ENCODE measurements around the gene MSI2.

The MSI2 gene

DNA sequence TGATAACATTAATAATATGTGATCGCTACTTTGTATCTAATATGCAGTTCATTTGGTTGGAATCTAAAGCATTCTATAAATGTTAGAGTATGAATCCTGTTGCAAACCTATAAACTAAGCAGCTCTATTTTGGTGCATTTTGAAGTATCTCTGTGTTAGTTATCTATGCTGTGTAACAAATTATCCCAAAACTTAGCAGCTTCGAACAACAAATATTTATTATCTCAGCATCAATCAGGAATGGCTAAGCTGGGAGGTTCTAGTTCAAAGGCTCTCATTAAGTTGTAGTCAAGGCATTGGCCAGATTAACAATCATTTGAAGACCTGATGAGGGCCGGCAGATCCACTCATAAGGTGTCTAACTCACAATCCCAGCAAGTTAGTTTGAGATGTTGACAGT, 10.1 kb upstream of the MSI2 start:
- DNase-seq (ENCODE audit: low read depth in 2 of 2) = no peak

- no peak for DNase-seq (ENCODE audit: low read depth in 2 of 2)
These were observed 9.1 kb upstream of the MSI2 start for GRCh38 chr17:57247261-57247660.

DNA sequence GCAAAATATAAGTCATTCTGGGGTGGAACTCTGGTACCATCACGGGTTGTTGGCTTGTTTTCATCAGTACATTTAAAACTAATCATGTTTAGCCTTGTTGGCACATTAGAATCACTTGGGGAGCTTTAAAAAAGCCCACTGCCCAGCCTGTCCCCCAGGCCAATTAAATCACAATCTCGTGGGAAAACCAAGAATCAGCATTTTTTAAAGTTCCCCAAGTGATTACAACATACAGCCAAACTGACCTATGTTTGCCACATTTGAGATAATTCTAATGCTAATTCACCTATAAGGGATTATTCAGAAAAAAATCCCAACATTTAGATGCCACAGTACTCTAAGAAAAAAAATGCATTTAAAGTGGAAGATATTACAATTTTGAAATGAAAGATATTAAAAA, 8.4 kb upstream of the MSI2 start:
- no peak for DNase-seq (ENCODE audit: low read depth in 2 of 2)

DNA sequence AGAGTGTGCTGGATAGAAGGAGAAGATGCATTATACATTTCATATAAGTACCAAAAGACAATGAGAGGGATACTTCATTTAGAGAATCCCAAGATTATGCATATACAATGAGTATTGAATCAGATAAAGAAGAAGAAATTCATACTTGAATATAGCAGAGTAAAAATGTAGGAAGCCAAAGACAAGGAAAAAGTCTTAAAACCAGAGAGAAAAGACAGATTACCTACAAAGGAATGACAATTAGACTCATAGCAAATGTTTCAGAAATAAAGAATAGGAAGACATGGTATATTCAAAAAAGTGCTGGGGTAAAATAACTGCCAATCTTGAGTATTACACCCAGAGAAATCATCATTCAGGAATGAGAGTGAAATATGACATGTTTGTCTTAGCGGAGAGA, 6.8 kb upstream of the MSI2 start:
- DNase-seq (ENCODE audit: low read depth in 2 of 2) = no peak

DNA sequence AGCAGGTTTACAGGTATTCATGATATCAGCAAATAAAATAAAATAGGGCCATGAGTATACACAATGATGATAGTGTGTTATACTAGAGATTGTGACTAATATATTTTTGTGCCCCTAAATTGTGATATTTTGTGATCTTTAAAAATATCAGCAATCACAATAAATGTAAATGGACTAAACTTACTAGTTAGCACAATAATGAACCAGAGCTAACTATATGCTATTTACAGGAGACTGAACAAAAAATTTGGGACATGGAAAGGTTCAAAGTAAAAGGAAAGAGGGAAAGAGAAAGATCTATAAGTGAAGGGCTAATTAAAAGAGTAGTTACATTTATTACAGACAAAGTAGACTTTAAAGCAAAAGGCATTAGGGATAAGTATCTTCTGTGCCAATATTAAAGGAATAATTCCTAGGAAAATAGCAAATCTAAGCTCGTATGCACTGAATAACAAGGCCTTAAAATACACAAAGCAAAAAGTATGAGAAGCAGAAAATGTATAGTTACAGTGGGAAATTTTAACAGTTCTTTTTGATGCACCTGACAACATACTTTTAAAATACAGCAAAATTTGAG, 5.0 kb upstream of the MSI2 start:
- DNase-seq (ENCODE audit: low read depth in 2 of 2) = no peak

DNA sequence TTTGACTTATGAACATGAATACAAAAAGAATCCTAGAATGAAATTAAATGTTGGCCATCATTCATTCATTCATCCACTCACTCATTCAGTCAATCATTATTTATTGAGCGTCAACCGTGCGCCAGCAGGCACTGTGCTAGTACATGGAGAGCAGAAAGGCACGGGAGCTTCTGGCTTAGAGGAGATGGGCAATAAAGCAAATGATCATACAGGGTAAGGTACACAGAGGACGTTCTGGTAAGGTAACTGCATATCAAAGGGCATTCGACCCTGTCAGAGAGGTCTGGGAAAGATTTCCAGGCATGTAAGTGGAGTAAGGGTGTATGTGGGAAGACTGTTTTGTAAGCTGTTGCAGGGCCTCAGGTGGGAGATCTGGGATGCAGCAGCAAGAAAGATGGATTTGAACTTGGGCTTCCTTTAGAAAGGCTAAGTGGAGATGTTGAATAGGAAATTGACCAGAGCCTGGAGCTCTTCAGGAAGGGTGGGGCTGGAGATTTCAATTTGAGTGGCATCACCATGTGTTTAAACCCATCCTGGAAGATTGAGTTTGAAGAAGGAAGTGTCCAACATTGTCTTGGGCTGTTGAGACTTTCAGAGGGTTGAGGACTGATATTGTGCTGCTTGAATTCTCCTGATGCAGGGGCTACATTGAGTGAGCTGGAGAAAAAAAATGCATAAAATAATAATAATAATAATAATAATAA, 2.8 kb upstream of the MSI2 start:
- no peak for DNase-seq (ENCODE audit: low read depth in 2 of 2)

GRCh38 chr17:57255182-57255775, 1.0 kb upstream of the MSI2 start:
- DNase-seq (ENCODE audit: low read depth in 2 of 2) = no peak

- DNase-seq (ENCODE audit: low read depth in 2 of 2) = no peak
These were observed 387 bp downstream of the MSI2 start for GRCh38 chr17:57256708-57257112.

DNA sequence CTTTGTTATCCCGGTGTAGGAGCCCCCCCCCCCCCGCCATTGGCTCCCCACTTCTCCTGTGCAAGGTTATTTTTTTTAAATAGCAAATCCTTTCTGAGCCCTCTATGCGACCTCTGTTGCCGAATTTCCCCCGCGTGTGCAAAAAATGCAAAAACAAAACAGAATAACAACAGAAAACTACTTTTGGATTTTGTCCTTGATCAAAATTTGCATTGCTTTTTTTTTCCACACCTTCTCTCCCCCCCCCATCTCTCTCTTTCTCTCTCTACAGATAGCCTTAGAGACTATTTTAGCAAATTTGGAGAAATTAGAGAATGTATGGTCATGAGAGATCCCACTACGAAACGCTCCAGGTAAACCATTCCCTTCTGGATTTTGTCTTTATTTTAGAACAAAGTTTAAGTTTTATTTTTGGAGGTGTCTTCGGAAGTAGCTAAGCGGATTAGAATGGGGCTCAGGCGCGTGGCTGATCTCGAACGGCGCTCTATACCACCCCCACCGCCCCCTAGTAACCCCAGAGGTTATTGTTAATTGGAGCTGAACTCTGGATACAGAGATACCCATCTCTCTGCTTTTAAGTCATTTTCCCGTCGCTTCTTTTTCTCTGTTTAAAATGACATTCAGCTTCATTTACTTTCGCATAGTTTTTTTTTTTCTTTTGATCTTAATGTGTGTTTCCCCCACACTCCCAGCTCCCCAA, 1.0 kb downstream of the MSI2 start:
- DNase-seq (ENCODE audit: low read depth in 2 of 2) = no peak

DNA sequence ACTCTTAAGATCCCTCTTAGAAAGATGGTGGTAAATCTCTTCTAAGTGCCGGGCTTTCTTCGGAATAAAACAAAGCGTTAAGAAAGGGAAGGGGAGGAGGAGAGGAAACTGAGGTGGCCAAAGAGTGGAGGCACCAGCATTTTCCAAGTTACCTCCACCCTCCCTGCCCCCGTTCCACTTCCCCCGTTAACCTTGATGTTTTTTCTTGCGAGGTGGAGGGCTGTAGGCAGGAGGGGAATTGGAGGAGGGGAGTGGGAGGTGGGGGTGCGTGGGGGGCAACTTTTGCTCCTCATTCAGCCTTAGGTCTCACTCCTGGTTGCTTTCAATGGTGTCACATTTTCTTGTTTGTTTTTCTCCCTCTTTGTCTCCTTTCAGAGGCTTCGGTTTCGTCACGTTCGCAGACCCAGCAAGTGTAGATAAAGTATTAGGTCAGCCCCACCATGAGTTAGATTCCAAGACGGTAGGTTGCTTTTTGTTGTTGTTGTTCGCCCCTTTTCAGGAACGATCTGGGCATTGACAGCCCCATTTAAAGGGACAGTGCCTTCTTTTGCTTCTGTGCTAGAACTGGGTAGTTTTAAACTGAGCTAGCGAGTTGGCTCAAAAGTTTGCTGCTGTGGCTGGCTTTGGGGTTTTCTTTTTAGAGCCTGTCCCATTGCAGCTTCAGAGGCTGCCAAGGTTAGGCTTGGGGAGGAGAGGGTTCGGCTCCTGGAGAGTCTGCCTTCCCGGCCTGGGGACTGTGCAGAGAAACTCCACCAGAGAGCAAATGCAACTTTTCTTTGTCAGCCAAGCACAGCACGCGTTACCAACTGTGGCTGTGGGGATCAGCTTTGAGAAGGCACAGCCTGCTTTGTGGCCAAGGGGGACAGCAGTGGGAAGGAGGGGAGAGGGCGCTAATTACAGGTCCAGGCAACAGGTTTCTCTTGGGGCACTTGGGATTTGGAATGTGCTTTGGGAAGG, 1.9 kb downstream of the MSI2 start:
- no peak for DNase-seq (ENCODE audit: low read depth in 2 of 2)

DNA sequence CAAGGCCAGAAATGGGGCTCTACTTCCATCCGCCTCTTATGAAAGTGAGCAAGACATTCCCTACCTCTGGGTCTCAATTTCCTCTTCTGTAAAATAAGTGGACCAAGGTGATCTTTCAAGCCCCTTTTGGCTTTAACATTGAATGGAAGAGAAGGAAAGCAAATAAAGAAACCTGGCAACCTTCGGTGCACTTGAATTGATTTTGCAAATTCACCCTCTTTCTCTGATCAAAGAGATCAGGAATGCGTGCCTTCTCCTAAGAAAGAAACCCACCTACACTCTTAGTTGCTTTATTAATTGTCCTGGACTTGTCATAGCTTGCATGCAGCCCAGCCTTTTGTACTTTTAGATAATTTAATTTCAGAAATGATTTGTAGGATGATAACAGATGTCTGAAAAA, 3.0 kb downstream of the MSI2 start:
- DNase-seq (ENCODE audit: low read depth in 2 of 2) = no peak

GRCh38 chr17:57259817-57260216, 3.5 kb downstream of the MSI2 start:
- no peak for DNase-seq (ENCODE audit: low read depth in 2 of 2)

- DNase-seq (ENCODE audit: low read depth in 2 of 2) = no peak
These were observed 4.2 kb downstream of the MSI2 start for GRCh38 chr17:57260325-57261083.

GRCh38 chr17:57261084-57261461, 4.8 kb downstream of the MSI2 start:
- DNase-seq (ENCODE audit: low read depth in 2 of 2) = no peak

- no peak for DNase-seq (ENCODE audit: low read depth in 2 of 2)
These were observed 6.2 kb downstream of the MSI2 start for GRCh38 chr17:57262557-57262956.

DNA sequence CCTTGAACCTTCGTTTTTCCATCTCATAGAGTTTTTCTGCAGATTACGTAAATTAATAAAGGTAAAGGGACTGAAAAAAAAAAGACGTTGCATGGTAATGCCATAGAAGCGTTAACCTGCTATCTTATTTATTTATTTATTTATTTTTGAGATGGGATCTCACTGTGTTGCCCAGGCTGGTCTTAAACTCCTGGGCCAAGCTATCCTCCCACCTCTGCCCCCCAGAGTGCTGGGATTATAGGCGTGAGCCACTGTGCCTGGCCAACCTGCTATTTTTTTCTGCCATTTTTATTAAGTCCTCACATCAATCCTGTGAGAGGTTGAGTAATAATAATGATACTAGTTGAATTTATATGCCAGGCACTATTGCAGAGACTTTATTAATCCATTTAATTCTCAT, 7.9 kb downstream of the MSI2 start:
- no peak for DNase-seq (ENCODE audit: low read depth in 2 of 2)

DNA sequence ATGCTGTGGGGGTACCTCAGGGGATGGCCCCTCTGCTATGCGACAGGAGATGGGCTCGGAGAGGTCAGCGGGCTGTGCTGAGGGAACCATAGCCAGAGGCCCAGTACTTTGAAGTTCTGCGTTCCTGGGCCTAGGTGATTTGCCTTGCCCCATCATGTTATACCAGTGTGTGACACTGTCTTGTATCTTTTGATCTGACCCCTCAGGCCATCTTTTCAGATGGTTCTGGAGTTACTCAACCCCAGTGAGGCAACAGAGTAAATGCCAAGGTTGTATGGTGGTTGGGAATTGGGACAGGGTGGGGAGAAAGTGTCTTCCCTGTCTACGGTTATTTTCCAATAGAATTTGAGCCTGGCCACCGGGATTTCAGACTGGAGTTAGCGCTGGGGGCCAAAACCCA, 8.5 kb downstream of the MSI2 start:
- no peak for DNase-seq (ENCODE audit: low read depth in 2 of 2)

DNA sequence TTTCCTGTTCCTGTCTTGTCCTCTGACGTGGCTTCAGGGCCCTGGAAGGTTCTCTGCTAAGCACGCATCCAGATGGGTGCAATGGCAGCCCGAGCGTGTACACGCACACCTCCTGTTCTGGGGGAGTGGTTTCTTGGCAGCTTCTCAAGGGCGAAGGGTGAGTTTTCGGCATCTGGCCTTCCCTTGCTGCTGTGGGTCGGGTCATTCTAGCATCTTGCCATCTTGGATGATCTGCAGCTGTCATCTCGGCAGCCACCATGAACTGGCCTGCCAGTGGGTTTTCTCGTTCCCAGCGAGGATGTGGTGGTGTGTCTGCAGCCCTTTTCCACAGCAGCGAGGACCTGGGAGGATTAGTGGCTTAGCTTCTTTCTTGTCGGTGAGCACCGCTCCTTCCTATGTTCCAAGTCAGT, 10.6 kb downstream of the MSI2 start:
- no peak for DNase-seq (ENCODE audit: low read depth in 2 of 2)

DNA sequence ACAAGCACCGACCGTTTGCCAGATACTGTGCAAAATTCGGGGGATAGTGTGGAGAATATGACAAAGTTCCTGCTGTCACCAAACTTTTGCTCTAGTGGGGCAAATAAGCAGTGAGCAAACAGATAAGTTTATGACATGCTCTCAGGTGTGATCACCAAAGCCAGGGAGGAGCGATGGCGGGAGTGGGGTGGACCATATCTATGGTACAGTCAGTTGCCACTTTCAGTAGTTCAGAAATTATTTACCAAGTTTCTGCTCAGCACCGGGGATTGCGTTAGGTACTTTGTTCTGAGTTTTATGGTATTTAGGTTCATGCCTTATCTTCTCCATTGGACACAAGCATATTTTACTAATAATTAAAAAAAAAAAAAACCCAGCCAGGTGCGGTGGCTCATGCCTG, 11.9 kb downstream of the MSI2 start:
- DNase-seq (ENCODE audit: low read depth in 2 of 2) = no peak

GRCh38 chr17:57269052-57269451, 12.7 kb downstream of the MSI2 start:
- DNase-seq (ENCODE audit: low read depth in 2 of 2) = no peak

DNA sequence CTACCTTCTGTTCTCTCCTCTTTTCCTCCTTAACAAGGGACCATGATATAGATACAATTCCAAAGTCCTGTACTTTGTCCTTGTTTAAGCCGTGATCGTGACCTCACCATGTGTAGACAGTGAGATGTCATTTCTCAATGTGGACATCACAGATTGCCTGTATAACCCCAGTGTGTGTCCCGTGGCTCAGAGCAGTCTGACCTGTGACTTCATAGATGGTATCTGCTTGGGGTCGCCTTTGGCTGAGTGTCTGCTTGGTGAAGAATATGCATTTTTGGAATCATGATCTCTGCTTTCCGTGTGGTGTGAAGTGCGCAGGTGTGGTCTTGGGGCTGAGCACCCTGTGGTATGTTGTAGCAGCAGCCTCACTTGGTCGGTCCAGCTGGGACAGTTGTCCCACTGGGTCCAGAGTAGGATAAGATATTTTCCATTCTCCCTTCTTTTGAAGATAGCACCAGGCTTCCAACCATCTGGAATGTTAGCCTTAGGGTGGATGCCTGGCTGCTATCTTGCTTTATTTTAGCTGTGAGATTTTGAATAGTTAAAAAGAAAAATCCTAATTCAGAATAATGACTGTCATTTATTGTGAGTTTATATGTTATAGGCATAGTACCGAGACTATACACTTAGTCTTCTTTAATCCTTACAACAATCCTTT, 13.4 kb downstream of the MSI2 start:
- no peak for DNase-seq (ENCODE audit: low read depth in 2 of 2)

Data from stimulated activated CD8-positive, alpha-beta memory T cell treated with anti-CD3 and anti-CD28 coated beads, Interleukin-15, amount 100 ng/mL, for 48 hours (primary cell).